CD14-positive monocyte (primary cell): ENCODE data around the gene MAP3K10. TPM values are rescaled to one million over a fixed set of nuclear protein-coding genes. Genes with fewer than 3 reads are reported as not detected.

Experiments used
- DNase-seq, 3 donors: peaks; one replicate each; pipeline ENCODE4 v3.0.0-alpha.2; 2011 to 2022
- H2AFZ ChIP-seq: 2 replicates; pipeline ENCODE4 v1.6.0; 2012; ENCODE audit warnings: mild to moderate bottlenecking, low read depth, low read length, inconsistent platforms; ENCODE audit not compliant: insufficient read depth, poor library complexity, severe bottlenecking
- H3K27ac ChIP-seq, 2 donors: 1 replicate in 1 of 2; 2 replicates in 1 of 2; pipeline ENCODE4 v1.5.1; 2012 to 2013; ENCODE audit warnings: low read length in 2 of 2, control low read depth in 1 of 2, inconsistent platforms in 1 of 2, low read depth in 1 of 2, mild to moderate bottlenecking in 1 of 2
- H3K27me3 ChIP-seq, 2 donors: one replicate each; pipeline versions ENCODE4 v1.6.0 to v1.6.1; 2011 to 2013; ENCODE audit warnings: low read length in 2 of 2; ENCODE audit not compliant: control insufficient read depth in 2 of 2, insufficient read depth in 2 of 2
- H3K36me3 ChIP-seq, 2 donors: replicated peaks in 1 of 2; 1 replicate in 1 of 2; 2 replicates in 1 of 2; pipeline versions ENCODE4 v1.5.1 to v1.6.1; 2012 to 2013; ENCODE audit warnings: low read length in 2 of 2, control low read depth in 1 of 2, inconsistent platforms in 1 of 2, mild to moderate bottlenecking in 1 of 2; ENCODE audit not compliant: insufficient read depth in 2 of 2, control insufficient read depth in 1 of 2
- H3K4me1 ChIP-seq, 2 donors: 1 replicate in 1 of 2; 2 replicates in 1 of 2; pipeline versions ENCODE4 v1.5.1 to v1.6.1; 2012 to 2013; ENCODE audit warnings: low read length in 2 of 2, control low read depth in 1 of 2, inconsistent platforms in 1 of 2, mild to moderate bottlenecking in 1 of 2, moderate library complexity in 1 of 2; ENCODE audit not compliant: insufficient read depth in 2 of 2, control insufficient read depth in 1 of 2
- H3K4me2 ChIP-seq: replicated peaks from 2 replicates; pipeline ENCODE3; 2012; ENCODE audit warnings: low read length, moderate library complexity, mild to moderate bottlenecking; ENCODE audit not compliant: poor library complexity, severe bottlenecking; ENCODE audit errors: extremely low read depth
- H3K4me3 ChIP-seq, 3 experiments: fragments of 200-600 bp in 1 of 3; sonication (generic) in 1 of 3; replicated peaks in 1 of 3; 1 replicate in 2 of 3; 2 replicates in 1 of 3; pipeline ENCODE4 v1.5.1; 2011 to 2013; ENCODE audit warnings: low read length in 3 of 3, mild to moderate bottlenecking in 3 of 3, control low read depth in 2 of 3, low read depth in 2 of 3, inconsistent platforms in 1 of 3, moderate library complexity in 1 of 3
- H3K79me2 ChIP-seq: 2 replicates; pipeline ENCODE4 v1.6.0; 2012; ENCODE audit warnings: mild to moderate bottlenecking, control low read depth, inconsistent platforms, low read length, moderate library complexity; ENCODE audit not compliant: insufficient read depth
- H3K9ac ChIP-seq: 2 replicates; pipeline ENCODE4 v1.6.0; 2017; ENCODE audit warnings: low read length, mild to moderate bottlenecking; ENCODE audit not compliant: insufficient read depth, poor library complexity, severe bottlenecking
- H3K9me3 ChIP-seq, 2 donors: replicated peaks in 1 of 2; 1 replicate in 1 of 2; 2 replicates in 1 of 2; pipeline versions ENCODE4 v1.5.1 to v1.6.1; 2012 to 2013; ENCODE audit warnings: low read length in 2 of 2, control low read depth in 1 of 2; ENCODE audit not compliant: control insufficient read depth in 1 of 2, insufficient read depth in 1 of 2
- H4K20me1 ChIP-seq: 2 replicates; pipeline ENCODE4 v1.6.0; 2012; ENCODE audit warnings: mild to moderate bottlenecking, low read length, control low read depth, moderate library complexity; ENCODE audit not compliant: insufficient read depth
- H3K27ac Mint-ChIP-seq, 7 donors: one replicate each; pipeline ENCODE4 v1.8.0; 2020; ENCODE audit warnings: mild to moderate bottlenecking in 7 of 7, mixed read lengths in 7 of 7, moderate library complexity in 6 of 7, inconsistent platforms in 2 of 7
- H3K27me3 Mint-ChIP-seq, 3 donors: one replicate each; pipeline ENCODE4 v1.8.0; 2021 to 2022; ENCODE audit warnings: low read depth in 3 of 3, mild to moderate bottlenecking in 3 of 3, mixed read lengths in 3 of 3, moderate library complexity in 3 of 3, inconsistent platforms in 1 of 3
- H3K36me3 Mint-ChIP-seq, 2 donors: one replicate each; pipeline ENCODE4 v1.8.0; 2020; ENCODE audit warnings: mixed read lengths in 2 of 2, inconsistent platforms in 1 of 2, mild to moderate bottlenecking in 1 of 2
- H3K4me1 Mint-ChIP-seq: one replicate; pipeline ENCODE4 v1.8.0; 2020; ENCODE audit warnings: mild to moderate bottlenecking, mixed read lengths
- H3K4me3 Mint-ChIP-seq, 2 donors: one replicate each; pipeline ENCODE4 v1.8.0; 2020; ENCODE audit warnings: mild to moderate bottlenecking in 2 of 2, mixed read lengths in 2 of 2, moderate library complexity in 1 of 2
- H3K9me3 Mint-ChIP-seq, 7 donors: one replicate each; pipeline ENCODE4 v1.8.0; 2020 to 2022; ENCODE audit warnings: mixed read lengths in 7 of 7, mild to moderate bottlenecking in 6 of 7, moderate library complexity in 6 of 7, inconsistent platforms in 2 of 7
- WGBS: methylation state at CpG from one replicate; pipeline ENCODE4 v1.1.5; 2013; ENCODE audit warnings: missing lambda C conversion rate; ENCODE audit not compliant: insufficient coverage; 5-methylcytosine and 5-hydroxymethylcytosine counted together
- intact Hi-C, 2 donors: fragments of 100-400 bp; cut with micrococcal nuclease; formaldehyde crosslinking; loops; one replicate each; pipeline versions ENCODE4 v1.15.0 to v1.15.1; 2023
- polyA plus RNA-seq, 3 donors: library from polyadenylated mRNA; depleted of rRNA in 1 of 3; unstranded in 2 of 3; stranded (reverse) in 1 of 3; fragments of 300-500 nt in 2 of 3; fragments of >200 nt in 1 of 3; fragmentation: Illumina TruSeq in 2 of 3; gene quantifications; 1 replicate in 2 of 3; 2 replicates in 1 of 3; pipeline ENCODE4 v1.2.3, GENCODE V29; 2012 to 2021
- TF ChIP-seq, protein P1 (sequence below): fragments of 200-600 bp; IDR thresholded peaks from one replicate; pipeline ENCODE4 v1.8.0; 2022; ENCODE audit warnings: antibody characterized with exemption, mild to moderate bottlenecking

MAP3K10 gene
- polyA plus RNA-seq, 3 donors: 0.05 to 9.1 TPM; not detected in 1

DNA sequence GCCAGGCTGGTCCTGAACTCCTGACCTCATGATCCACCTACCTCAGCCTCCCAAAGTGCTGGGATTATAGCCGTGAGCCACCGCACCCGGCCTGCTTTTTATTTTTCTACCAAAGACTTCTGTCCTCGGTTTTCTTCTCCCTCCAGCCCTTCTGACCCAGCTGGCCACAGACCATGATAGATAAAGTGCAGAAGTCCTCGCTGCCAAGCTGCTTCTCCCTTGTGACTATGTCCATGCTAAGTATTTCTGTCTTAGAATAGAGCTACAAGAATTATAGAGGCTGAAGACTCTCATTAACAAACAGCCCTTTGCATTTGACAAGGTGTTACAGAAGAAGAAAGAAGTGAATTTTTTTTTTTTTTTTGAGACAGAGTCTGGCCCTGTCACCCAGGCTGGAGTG lies 15.4 kb upstream of the MAP3K10 start:
- 88% methylated on average over 3 of the region's 5 CpGs for WGBS
- Histone ChIP-seq H3K4me2 (no peak overlapping the region), H3K9me3 (no peaks in the 10 kb centered on the region), H2AFZ (no peak overlapping the region), H3K36me3 (no peaks in the 10 kb centered on the region), H3K27me3 (no peaks in the 10 kb centered on the region), H3K27ac (no peak overlapping the region), H3K4me3 (no peak overlapping the region), H4K20me1 (no peaks in the 10 kb centered on the region), H3K9ac (no peak overlapping the region), H3K4me1 (no peaks in the 10 kb centered on the region), H3K79me2 (no peaks in the 10 kb centered on the region)
- intact Hi-C loops: no loop called here
- H3K9me3 Mint-ChIP-seq: peaks cover 0 to 6% (median 3%) of the 10 kb centered on the region in 7 donors
- H3K36me3 Mint-ChIP-seq: no peaks in the 10 kb centered on the region
- H3K4me3 Mint-ChIP-seq: no peak overlapping the region
- no peaks in the 10 kb centered on the region for H3K4me1 Mint-ChIP-seq
- TF ChIP-seq, protein P1, sequence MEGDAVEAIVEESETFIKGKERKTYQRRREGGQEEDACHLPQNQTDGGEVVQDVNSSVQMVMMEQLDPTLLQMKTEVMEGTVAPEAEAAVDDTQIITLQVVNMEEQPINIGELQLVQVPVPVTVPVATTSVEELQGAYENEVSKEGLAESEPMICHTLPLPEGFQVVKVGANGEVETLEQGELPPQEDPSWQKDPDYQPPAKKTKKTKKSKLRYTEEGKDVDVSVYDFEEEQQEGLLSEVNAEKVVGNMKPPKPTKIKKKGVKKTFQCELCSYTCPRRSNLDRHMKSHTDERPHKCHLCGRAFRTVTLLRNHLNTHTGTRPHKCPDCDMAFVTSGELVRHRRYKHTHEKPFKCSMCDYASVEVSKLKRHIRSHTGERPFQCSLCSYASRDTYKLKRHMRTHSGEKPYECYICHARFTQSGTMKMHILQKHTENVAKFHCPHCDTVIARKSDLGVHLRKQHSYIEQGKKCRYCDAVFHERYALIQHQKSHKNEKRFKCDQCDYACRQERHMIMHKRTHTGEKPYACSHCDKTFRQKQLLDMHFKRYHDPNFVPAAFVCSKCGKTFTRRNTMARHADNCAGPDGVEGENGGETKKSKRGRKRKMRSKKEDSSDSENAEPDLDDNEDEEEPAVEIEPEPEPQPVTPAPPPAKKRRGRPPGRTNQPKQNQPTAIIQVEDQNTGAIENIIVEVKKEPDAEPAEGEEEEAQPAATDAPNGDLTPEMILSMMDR: no peak
- H3K27me3 Mint-ChIP-seq: peaks cover 10 to 19% (median 16%) of the 10 kb centered on the region in 3 donors
- no peak overlapping the region for H3K27ac Mint-ChIP-seq
- DNase-seq: no peak

DNA sequence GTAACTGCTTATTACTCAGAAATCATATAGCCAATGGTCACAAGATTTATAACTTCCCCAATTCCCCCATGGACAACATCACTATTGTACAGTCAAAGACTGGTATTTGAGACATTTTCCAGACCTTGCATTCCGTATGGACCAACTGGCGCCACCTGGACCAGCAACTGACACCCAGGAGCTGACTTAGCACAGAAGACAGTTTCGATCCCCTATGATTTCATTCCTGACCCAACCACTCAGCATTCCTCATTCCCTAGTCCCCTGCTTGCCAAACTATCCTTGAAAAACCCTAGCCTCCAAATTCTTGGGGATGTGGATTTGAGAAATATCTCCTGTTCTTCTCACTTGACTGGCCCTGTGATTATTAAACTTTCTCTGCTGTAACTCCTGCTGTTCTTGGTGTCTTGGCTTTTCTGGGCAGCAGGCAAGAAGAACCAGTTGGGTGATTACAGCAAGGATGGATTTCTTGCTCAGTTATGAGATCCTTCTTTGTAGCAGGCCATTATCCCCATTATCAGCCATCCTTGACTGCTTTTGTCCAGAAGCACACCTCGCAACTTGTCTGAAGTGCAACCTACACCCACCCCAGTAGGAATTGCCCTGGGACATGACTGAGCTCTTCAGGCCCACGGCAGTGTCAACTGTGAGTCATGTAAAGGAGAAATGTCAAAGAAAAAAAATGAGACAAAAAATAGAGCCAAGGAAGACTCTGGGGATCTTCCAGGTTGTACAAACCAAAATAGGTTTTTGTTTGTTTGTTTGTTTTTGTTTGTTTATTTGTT lies 13.7 kb upstream of the MAP3K10 start:
- Histone ChIP-seq H3K9ac (no peak overlapping the region), H3K9me3 (no peaks in the 10 kb centered on the region), H3K4me2 (no peak overlapping the region), H3K27me3 (no peaks in the 10 kb centered on the region), H3K4me1 (no peaks in the 10 kb centered on the region), H3K4me3 (no peak overlapping the region), H3K27ac (no peak overlapping the region), H4K20me1 (no peaks in the 10 kb centered on the region), H3K36me3 (no peaks in the 10 kb centered on the region), H3K79me2 (no peaks in the 10 kb centered on the region), H2AFZ (no peak overlapping the region)
- Mint-ChIP-seq H3K27ac (peak overlapping the region in 1 of 7 donors; percentile 2), H3K36me3 (no peaks in the 10 kb centered on the region), H3K27me3 (peaks cover 10 to 22% (median 16%) of the 10 kb centered on the region in 3 donors), H3K9me3 (peaks cover 0 to 6% (median 2%) of the 10 kb centered on the region in 7 donors), H3K4me1 (no peaks in the 10 kb centered on the region), H3K4me3 (no peak overlapping the region)
- no peak for DNase-seq
- no CpG with 5 or more reads among the region's 5 CpGs for WGBS
- TF ChIP-seq, protein P1: no peak
- intact Hi-C loops: no loop called here
